GM23338 (cell line): ENCODE results near the gene ITPR2. TPM values are rescaled to one million over a fixed set of nuclear protein-coding genes. Genes with fewer than 3 reads are reported as not detected.

Experiments used
- ATAC-seq: fragments of 200-7000 bp; cut with Tn5 transposase; 3 replicates; pipeline ENCODE4 v1.9.1; 2020
- DNase-seq: peaks from one replicate; pipeline ENCODE4 v3.0.0-alpha.2; 2015; ENCODE audit warnings: low spot score
- H2AFZ ChIP-seq: fragments of 200-600 bp; sonication (generic); 2 replicates; pipeline ENCODE4 v1.8.0; 2016; ENCODE audit warnings: antibody characterized with exemption, mild to moderate bottlenecking, moderate library complexity
- H3F3A ChIP-seq: fragments of 200-600 bp; sonication (generic); replicated peaks from 2 replicates; pipeline ENCODE4 v1.8.0; 2017; ENCODE audit warnings: antibody characterized with exemption, mixed run types, low read depth
- H3K27ac ChIP-seq: fragments of 200-600 bp; sonication (generic); 2 replicates; pipeline ENCODE4 v1.6.1; 2016; ENCODE audit warnings: low read depth
- H3K27me3 ChIP-seq: fragments of 200-600 bp; sonication (generic); 2 replicates; pipeline ENCODE4 v1.8.0; 2016; ENCODE audit warnings: mild to moderate bottlenecking, mixed run types, moderate library complexity; ENCODE audit not compliant: insufficient read depth
- H3K36me3 ChIP-seq: fragments of 200-600 bp; sonication (generic); 2 replicates; pipeline ENCODE4 v1.8.0; 2016; ENCODE audit warnings: mild to moderate bottlenecking; ENCODE audit not compliant: insufficient read depth
- H3K4me1 ChIP-seq: fragments of 200-600 bp; sonication (generic); 2 replicates; pipeline ENCODE4 v1.8.0; 2016; ENCODE audit warnings: mild to moderate bottlenecking, moderate library complexity; ENCODE audit not compliant: insufficient read depth
- H3K4me2 ChIP-seq: fragments of 200-600 bp; sonication (generic); 2 replicates; pipeline ENCODE4 v1.7.1; 2017; ENCODE audit warnings: mixed run types
- H3K4me3 ChIP-seq: fragments of 200-600 bp; sonication (generic); 2 replicates; pipeline ENCODE4 v1.6.1; 2016; ENCODE audit warnings: mixed run types
- H3K79me2 ChIP-seq: fragments of 200-600 bp; sonication (generic); replicated peaks from 2 replicates; pipeline ENCODE4 v1.8.0; 2017; ENCODE audit warnings: mild to moderate bottlenecking; ENCODE audit not compliant: insufficient read depth
- H3K9me2 ChIP-seq: fragments of 200-600 bp; sonication (generic); 2 replicates; pipeline ENCODE4 v1.8.0; 2017; ENCODE audit not compliant: insufficient read depth
- H4K20me1 ChIP-seq: fragments of 200-600 bp; sonication (generic); replicated peaks from 2 replicates; pipeline ENCODE4 v1.8.0; 2017; ENCODE audit warnings: mild to moderate bottlenecking; ENCODE audit not compliant: insufficient read depth
- H3K27ac Mint-ChIP-seq: 2 replicates; pipeline ENCODE4 v1.8.0; 2020; ENCODE audit warnings: inconsistent platforms, mild to moderate bottlenecking, moderate library complexity, mixed read lengths
- H3K27me3 Mint-ChIP-seq: 3 replicates; pipeline ENCODE4 v1.8.0; 2022; ENCODE audit warnings: low read depth, mild to moderate bottlenecking, moderate library complexity, mixed read lengths, inconsistent platforms; ENCODE audit not compliant: insufficient read depth, poor library complexity
- H3K36me3 Mint-ChIP-seq: 3 replicates; pipeline ENCODE4 v1.8.0; 2021; ENCODE audit warnings: low read depth, mild to moderate bottlenecking, inconsistent platforms, moderate library complexity, mixed read lengths
- H3K4me1 Mint-ChIP-seq: 3 replicates; pipeline ENCODE4 v1.8.0; 2020; ENCODE audit warnings: mild to moderate bottlenecking, inconsistent platforms, mixed read lengths
- H3K4me3 Mint-ChIP-seq: 3 replicates; pipeline ENCODE4 v1.8.0; 2021; ENCODE audit warnings: moderate library complexity, mild to moderate bottlenecking, inconsistent platforms, mixed read lengths
- H3K9me3 Mint-ChIP-seq: 3 replicates; pipeline ENCODE4 v1.8.0; 2020; ENCODE audit warnings: moderate library complexity, mild to moderate bottlenecking, inconsistent platforms, mixed read lengths
- CREB1 ChIP-seq: fragments of 250-450 bp; sonication (Bioruptor Pico); IDR thresholded peaks from 2 replicates; pipeline ENCODE4 v1.5.0; 2020; ENCODE audit warnings: low read depth, mild to moderate bottlenecking, moderate library complexity
- CTCF ChIP-seq, 2 experiments: fragments of 200-600 bp in 1 of 2; sonication (generic) in 1 of 2; conservative IDR thresholded peaks; 2 replicates each; pipeline versions ENCODE4 v1.5.1 to v1.6.1; 2016 to 2017; ENCODE audit warnings: antibody characterized with exemption in 2 of 2, low read depth in 2 of 2, mild to moderate bottlenecking in 2 of 2, moderate library complexity in 1 of 2
- EZH2 ChIP-seq: fragments of 200-600 bp; sonication (generic); IDR thresholded peaks from one replicate; pipeline ENCODE4 v1.8.0; 2017; ENCODE audit warnings: antibody characterized with exemption, mild to moderate bottlenecking, low read depth; ENCODE audit not compliant: unreplicated experiment
- EZH2phosphoT487 ChIP-seq: fragments of 200-600 bp; sonication (generic); IDR thresholded peaks from one replicate; pipeline ENCODE4 v1.8.1; 2018; ENCODE audit warnings: antibody characterized with exemption; ENCODE audit not compliant: unreplicated experiment
- JUNB ChIP-seq: IDR thresholded peaks from one replicate; pipeline ENCODE4 v1.6.1; 2016; ENCODE audit warnings: antibody characterized with exemption; ENCODE audit not compliant: unreplicated experiment
- NANOG ChIP-seq: IDR thresholded peaks from 2 replicates; pipeline ENCODE4 v1.6.1; 2016; ENCODE audit warnings: antibody characterized with exemption, borderline replicate concordance
- POLR2AphosphoS5 ChIP-seq: IDR thresholded peaks from 2 replicates; pipeline ENCODE4 v1.6.1; 2016; ENCODE audit warnings: antibody characterized with exemption, low read depth
- REST ChIP-seq: IDR thresholded peaks from one replicate; pipeline ENCODE4 v1.6.1; 2018; ENCODE audit warnings: antibody characterized with exemption; ENCODE audit not compliant: unreplicated experiment
- STAT1 ChIP-seq: IDR thresholded peaks from one replicate; pipeline ENCODE4 v1.6.1; 2016; ENCODE audit warnings: antibody characterized with exemption; ENCODE audit not compliant: unreplicated experiment
- ZNF114 ChIP-seq: fragments of 250-450 bp; sonication (Bioruptor Pico); IDR thresholded peaks from 2 replicates; pipeline ENCODE4 v1.5.0; 2020; ENCODE audit warnings: mild to moderate bottlenecking, moderate library complexity
- ZNF331 ChIP-seq: fragments of 250-450 bp; sonication (Bioruptor Pico); IDR thresholded peaks from 2 replicates; pipeline ENCODE4 v1.5.0; 2020; ENCODE audit warnings: low read depth, mild to moderate bottlenecking, moderate library complexity
- ZNF462 ChIP-seq: fragments of 250-450 bp; sonication (Bioruptor Pico); IDR thresholded peaks from 2 replicates; pipeline ENCODE4 v1.5.0; 2020; ENCODE audit warnings: mild to moderate bottlenecking, moderate library complexity
- polyA plus RNA-seq: library from polyadenylated mRNA; unstranded; fragments of >200 nt; fragmentation: Nextera tagmentation; extraction: Ambion mirVana; gene quantifications from 2 replicates; pipeline ENCODE4 v1.2.1, GENCODE V29; 2016
- total RNA-seq: library from RNA; depleted of rRNA; stranded (reverse); fragments of >200 nt; shearing (Covaris generic); gene quantifications from 2 replicates; pipeline ENCODE4 v1.2.3, GENCODE V29; 2014
- TF ChIP-seq, protein P1 (sequence below): IDR thresholded peaks from 2 replicates; pipeline ENCODE4 v1.6.1; 2016; ENCODE audit warnings: antibody characterized with exemption

The ITPR2 gene
- total and polyA plus RNA-seq, 2 experiments from 2014 or later: 44.5 to 65.2 TPM

DNA sequence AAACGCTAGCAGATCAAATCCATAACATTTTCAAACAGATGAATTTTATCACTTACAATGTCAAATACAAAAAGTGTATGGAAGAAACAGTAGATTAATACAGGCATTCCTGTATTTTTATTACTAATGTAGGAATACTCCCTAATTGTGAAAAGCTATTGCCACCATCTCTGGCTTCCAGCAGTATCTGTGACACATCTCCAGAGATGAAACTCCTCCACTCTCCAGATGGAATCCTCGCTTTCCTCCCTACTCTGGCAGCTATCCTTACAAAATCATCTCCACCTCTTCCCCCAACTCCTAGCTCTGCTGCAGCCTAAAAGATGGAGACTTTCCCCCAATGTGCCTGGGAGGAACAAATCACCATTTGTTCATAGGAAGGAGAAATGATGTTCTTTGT is 426.2 kb downstream of the ITPR2 start:
- H3K36me3 Mint-ChIP-seq: no peaks in the 10 kb centered on the region; the same call in 2 of the 3 replicates
- Histone ChIP-seq H3K4me3 (no peak overlapping the region), H3K4me2 (no peak overlapping the region), H4K20me1 (no peaks in the 10 kb centered on the region), H2AFZ (no peak overlapping the region), H3K36me3 (no peaks in the 10 kb centered on the region; the same call in 1 of the 2 replicates), H3K27ac (no peak overlapping the region), H3K4me1 (no peaks in the 10 kb centered on the region), H3K79me2 (no peaks in the 10 kb centered on the region), H3F3A (no peaks in the 10 kb centered on the region), H3K9me2 (no peaks in the 10 kb centered on the region), H3K27me3 (no peaks in the 10 kb centered on the region)
- no peak overlapping the region for H3K27ac Mint-ChIP-seq
- TF ChIP-seq NANOG (no peak), STAT1 (no peak), EZH2 (no peak), EZH2phosphoT487 (no peak), POLR2AphosphoS5 (no peak), CTCF (conservative IDR thresholded peaks at IDR 0.05; ENCODE audit: low read depth in 2 of 2) (no peak), ZNF331 (CRISPR knock-in tag) (no peak), ZNF114 (CRISPR knock-in tag) (no peak), CREB1 (CRISPR knock-in tag) (no peak), REST (no peak), JUNB (no peak), ZNF462 (CRISPR knock-in tag) (no peak)
- TF ChIP-seq, protein P1, sequence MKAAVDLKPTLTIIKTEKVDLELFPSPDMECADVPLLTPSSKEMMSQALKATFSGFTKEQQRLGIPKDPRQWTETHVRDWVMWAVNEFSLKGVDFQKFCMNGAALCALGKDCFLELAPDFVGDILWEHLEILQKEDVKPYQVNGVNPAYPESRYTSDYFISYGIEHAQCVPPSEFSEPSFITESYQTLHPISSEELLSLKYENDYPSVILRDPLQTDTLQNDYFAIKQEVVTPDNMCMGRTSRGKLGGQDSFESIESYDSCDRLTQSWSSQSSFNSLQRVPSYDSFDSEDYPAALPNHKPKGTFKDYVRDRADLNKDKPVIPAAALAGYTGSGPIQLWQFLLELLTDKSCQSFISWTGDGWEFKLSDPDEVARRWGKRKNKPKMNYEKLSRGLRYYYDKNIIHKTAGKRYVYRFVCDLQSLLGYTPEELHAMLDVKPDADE: no peak
- DNase-seq (no peak), ATAC-seq (no peak)
- no peaks in the 10 kb centered on the region for H3K27me3 Mint-ChIP-seq
- H3K4me1 Mint-ChIP-seq: no peaks in the 10 kb centered on the region
- H3K9me3 Mint-ChIP-seq: no peaks in the 10 kb centered on the region
- H3K4me3 Mint-ChIP-seq: no peak overlapping the region
